Measurements from ENCODE around the gene GIMAP7.
A peak's percentile ranks its signal among the peaks of the same experiment; 100 is the strongest.
"Not testable (repeated sequence)": the region's sequence is repeated elsewhere in the genome, so short reads cannot be mapped to it uniquely, and the experiment has no call there.

The GIMAP7 gene

GRCh38 chr7:150514748-150515222, at the start of gene GIMAP7:
TSS of gene GIMAP7 (plus strand) at chr7:150514872. CDS start at chr7:150519975, 5,103 bp downstream.
- no peak for DNase-seq

GRCh38 chr7:150464962-150465361, 49.7 kb upstream of the GIMAP7 start:
- DNase-seq: no peak

- DNase-seq: no peak
Measured at GRCh38 chr7:150465414-150465813, 49.3 kb upstream of the GIMAP7 start.

- DNase-seq: no peak
Measured at GRCh38 chr7:150466477-150466876, 48.2 kb upstream of the GIMAP7 start.

GRCh38 chr7:150468241-150468640, 46.4 kb upstream of the GIMAP7 start:
- no peak for DNase-seq

GRCh38 chr7:150471886-150472285, 42.8 kb upstream of the GIMAP7 start:
- DNase-seq: peak; percentile 59

GRCh38 chr7:150473902-150474301, 40.8 kb upstream of the GIMAP7 start:
- DNase-seq: no peak

GRCh38 chr7:150476285-150476684, 38.4 kb upstream of the GIMAP7 start:
- no peak for DNase-seq

GRCh38 chr7:150476819-150477631, 37.6 kb upstream of the GIMAP7 start:
- DNase-seq: no peak

- DNase-seq: no peak
Measured at GRCh38 chr7:150479023-150479716, 35.5 kb upstream of the GIMAP7 start.

- DNase-seq: no peak
Measured at GRCh38 chr7:150481186-150481920, 33.3 kb upstream of the GIMAP7 start.

- no peak for DNase-seq
Measured at GRCh38 chr7:150481922-150482321, 32.8 kb upstream of the GIMAP7 start.

GRCh38 chr7:150483514-150483913, 31.2 kb upstream of the GIMAP7 start:
- not testable (repeated sequence) for DNase-seq

- DNase-seq: not testable (repeated sequence)
Measured at GRCh38 chr7:150484071-150484470, 30.6 kb upstream of the GIMAP7 start.

- DNase-seq: no peak
Measured at GRCh38 chr7:150487625-150488024, 27.0 kb upstream of the GIMAP7 start.

- DNase-seq: no peak
Measured at GRCh38 chr7:150489782-150490181, 24.9 kb upstream of the GIMAP7 start.

GRCh38 chr7:150493442-150493841, 21.2 kb upstream of the GIMAP7 start:
- not testable (repeated sequence) for DNase-seq

- no peak for DNase-seq
Measured at GRCh38 chr7:150502519-150502918, 12.2 kb upstream of the GIMAP7 start.

GRCh38 chr7:150503155-150503554, 11.5 kb upstream of the GIMAP7 start:
- DNase-seq: no peak

GRCh38 chr7:150503581-150503980, 11.1 kb upstream of the GIMAP7 start:
- DNase-seq: no peak

- DNase-seq: no peak
Measured at GRCh38 chr7:150507947-150508602, 6.6 kb upstream of the GIMAP7 start.

GRCh38 chr7:150511048-150511447, 3.6 kb upstream of the GIMAP7 start:
- DNase-seq: no peak

GRCh38 chr7:150513758-150514157, 914 bp upstream of the GIMAP7 start:
- DNase-seq: no peak

Data from NCI-H1092 (cell line).